Left lung (tissue), 10 donors: ENCODE measurements around the gene DTL. TPM values are rescaled to one million over a fixed set of nuclear protein-coding genes. Genes with fewer than 3 reads are reported as not detected.

Experiments used
- ATAC-seq: fragments of 200-7000 bp; cut with Tn5 transposase; one replicate; pipeline ENCODE4 v1.9.1; 2020; ENCODE audit warnings: moderate library complexity
- DNase-seq, 4 donors: peaks; one replicate each; pipeline ENCODE4 v3.0.0-alpha.2; 2013 to 2020
- H3K27ac ChIP-seq, 2 donors: fragments of 200-600 bp; sonication (generic) in 1 of 2; one replicate each; pipeline versions ENCODE4 v1.5.0 to v1.8.0; 2020 to 2021
- H3K27me3 ChIP-seq, 2 donors: fragments of 200-600 bp; sonication (generic) in 1 of 2; one replicate each; pipeline versions ENCODE4 v1.5.0 to v1.8.0; 2020 to 2021
- H3K36me3 ChIP-seq, 2 donors: fragments of 200-600 bp; sonication (generic) in 1 of 2; one replicate each; pipeline versions ENCODE4 v1.5.0 to v1.8.0; 2020 to 2021
- H3K4me1 ChIP-seq, 2 donors: fragments of 200-600 bp; one replicate each; pipeline ENCODE4 v1.8.0; 2021
- H3K4me3 ChIP-seq, 2 donors: fragments of 200-600 bp; sonication (generic) in 1 of 2; one replicate each; pipeline versions ENCODE4 v1.5.0 to v1.8.0; 2020 to 2021; ENCODE audit warnings: mild to moderate bottlenecking in 1 of 2
- H3K9me3 ChIP-seq, 2 donors: fragments of 200-600 bp; sonication (generic) in 1 of 2; one replicate each; pipeline versions ENCODE4 v1.5.0 to v1.8.0; 2020 to 2021
- intact Hi-C, 2 donors: fragments of 100-400 bp; cut with DNase I; formaldehyde crosslinking; loops; one replicate each; pipeline versions ENCODE4 v1.11.2 to v1.14.2; 2022
- polyA plus RNA-seq, 6 donors: library from polyadenylated mRNA; unstranded; fragments of 120-200 nt; gene quantifications; one replicate each; pipeline ENCODE4 v1.2.1, GENCODE V29; 2013; ENCODE audit not compliant: insufficient read length in 6 of 6
- total RNA-seq, 2 donors: library from RNA; stranded (reverse); fragmentation: NEBNext Ultra II Directional; extraction: Animal tissue kit (Norgen Biotek cat#: 25700); gene quantifications; one replicate each; pipeline ENCODE4 v1.2.1, GENCODE V29; 2021
- TF ChIP-seq, protein P1 (sequence below), 2 donors: fragments of 200-600 bp; sonication (generic) in 1 of 2; IDR thresholded peaks; one replicate each; pipeline versions ENCODE4 v1.5.0 to v1.8.0; 2021; ENCODE audit warnings: antibody characterized with exemption in 2 of 2
- donor health status: DM: no; HTN: yes; CAD: no.
- donor health status: DM: no; HTN: no; CAD: no.

The DTL gene
- total and polyA plus RNA-seq, 8 donors: 8.7 to 38.3 (median 28.2) TPM

DNA sequence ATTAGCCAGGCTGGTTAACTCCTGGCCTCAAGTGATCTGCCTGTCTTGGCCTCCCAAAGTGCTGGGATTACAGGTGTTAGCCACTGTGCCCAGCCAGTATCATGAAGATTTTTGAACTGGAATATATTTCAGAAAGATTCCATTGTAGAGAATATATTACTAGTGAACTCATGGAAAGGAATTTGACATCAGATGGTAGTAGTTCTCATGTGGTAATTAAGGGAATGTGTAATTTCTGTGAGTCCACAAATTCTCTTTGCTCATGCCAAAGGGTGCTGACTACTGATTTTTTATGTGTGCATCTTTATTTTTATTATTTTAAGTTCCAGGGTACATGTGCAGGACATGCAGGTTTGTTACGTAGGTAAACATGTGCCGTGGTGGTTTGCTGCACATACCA lies 10.4 kb downstream of the DTL start:
- Histone ChIP-seq H3K27me3 (no peaks in the 10 kb centered on the region), H3K36me3 (no peaks in the 10 kb centered on the region), H3K9me3 (no peaks in the 10 kb centered on the region), H3K4me1 (no peaks in the 10 kb centered on the region), H3K4me3 (no peak overlapping the region), H3K27ac (no peak overlapping the region)
- ATAC-seq (no peak), DNase-seq (no peak)
- intact Hi-C loops: no loop called here
- TF ChIP-seq, protein P1, sequence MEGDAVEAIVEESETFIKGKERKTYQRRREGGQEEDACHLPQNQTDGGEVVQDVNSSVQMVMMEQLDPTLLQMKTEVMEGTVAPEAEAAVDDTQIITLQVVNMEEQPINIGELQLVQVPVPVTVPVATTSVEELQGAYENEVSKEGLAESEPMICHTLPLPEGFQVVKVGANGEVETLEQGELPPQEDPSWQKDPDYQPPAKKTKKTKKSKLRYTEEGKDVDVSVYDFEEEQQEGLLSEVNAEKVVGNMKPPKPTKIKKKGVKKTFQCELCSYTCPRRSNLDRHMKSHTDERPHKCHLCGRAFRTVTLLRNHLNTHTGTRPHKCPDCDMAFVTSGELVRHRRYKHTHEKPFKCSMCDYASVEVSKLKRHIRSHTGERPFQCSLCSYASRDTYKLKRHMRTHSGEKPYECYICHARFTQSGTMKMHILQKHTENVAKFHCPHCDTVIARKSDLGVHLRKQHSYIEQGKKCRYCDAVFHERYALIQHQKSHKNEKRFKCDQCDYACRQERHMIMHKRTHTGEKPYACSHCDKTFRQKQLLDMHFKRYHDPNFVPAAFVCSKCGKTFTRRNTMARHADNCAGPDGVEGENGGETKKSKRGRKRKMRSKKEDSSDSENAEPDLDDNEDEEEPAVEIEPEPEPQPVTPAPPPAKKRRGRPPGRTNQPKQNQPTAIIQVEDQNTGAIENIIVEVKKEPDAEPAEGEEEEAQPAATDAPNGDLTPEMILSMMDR (IDR thresholded peaks at IDR 0.05): no peak

GRCh38 chr1:212053993-212054392 lies 18.4 kb downstream of the DTL start:
- Histone ChIP-seq H3K9me3 (peaks cover 0 to 8% of the 10 kb centered on the region in 2 donors), H3K27me3 (no peaks in the 10 kb centered on the region), H3K27ac (no peak overlapping the region), H3K4me3 (no peak overlapping the region), H3K4me1 (no peaks in the 10 kb centered on the region), H3K36me3 (no peaks in the 10 kb centered on the region)
- no peak for ATAC-seq
- DNase-seq: no peak
- intact Hi-C loops: no loop called here
- TF ChIP-seq, protein P1 (IDR thresholded peaks at IDR 0.05): no peak

DNA sequence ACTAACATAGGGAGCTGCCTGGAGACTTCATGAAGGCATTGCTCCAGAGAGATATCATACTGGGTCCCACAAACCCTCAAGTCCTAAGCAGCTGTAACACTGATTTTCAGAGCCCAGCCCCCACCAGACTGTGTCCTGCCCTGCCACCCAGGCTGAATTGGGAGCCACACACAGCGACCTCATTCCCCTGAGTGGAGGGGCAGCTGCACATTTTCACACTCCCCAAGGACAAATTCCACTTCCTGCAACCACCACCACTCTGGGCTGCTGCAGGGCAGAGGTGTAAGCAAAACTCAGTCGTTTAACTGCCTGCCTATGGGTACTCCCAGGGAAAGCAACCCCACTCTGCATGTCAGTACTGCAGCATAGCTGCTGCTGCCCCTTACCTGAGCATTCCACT lies 19.8 kb downstream of the DTL start:
- no peaks in the 10 kb centered on the region for H3K27me3 ChIP-seq
- no peak overlapping the region for H3K4me3 ChIP-seq
- TF ChIP-seq, protein P1 (IDR thresholded peaks at IDR 0.05): no peak
- DNase-seq (no peak), ATAC-seq (no peak)
- intact Hi-C loops: no loop called here
- no peaks in the 10 kb centered on the region for H3K4me1 ChIP-seq
- no peak overlapping the region for H3K27ac ChIP-seq
- no peaks in the 10 kb centered on the region for H3K36me3 ChIP-seq
- H3K9me3 ChIP-seq: peaks cover 0 to 8% of the 10 kb centered on the region in 2 donors

DNA sequence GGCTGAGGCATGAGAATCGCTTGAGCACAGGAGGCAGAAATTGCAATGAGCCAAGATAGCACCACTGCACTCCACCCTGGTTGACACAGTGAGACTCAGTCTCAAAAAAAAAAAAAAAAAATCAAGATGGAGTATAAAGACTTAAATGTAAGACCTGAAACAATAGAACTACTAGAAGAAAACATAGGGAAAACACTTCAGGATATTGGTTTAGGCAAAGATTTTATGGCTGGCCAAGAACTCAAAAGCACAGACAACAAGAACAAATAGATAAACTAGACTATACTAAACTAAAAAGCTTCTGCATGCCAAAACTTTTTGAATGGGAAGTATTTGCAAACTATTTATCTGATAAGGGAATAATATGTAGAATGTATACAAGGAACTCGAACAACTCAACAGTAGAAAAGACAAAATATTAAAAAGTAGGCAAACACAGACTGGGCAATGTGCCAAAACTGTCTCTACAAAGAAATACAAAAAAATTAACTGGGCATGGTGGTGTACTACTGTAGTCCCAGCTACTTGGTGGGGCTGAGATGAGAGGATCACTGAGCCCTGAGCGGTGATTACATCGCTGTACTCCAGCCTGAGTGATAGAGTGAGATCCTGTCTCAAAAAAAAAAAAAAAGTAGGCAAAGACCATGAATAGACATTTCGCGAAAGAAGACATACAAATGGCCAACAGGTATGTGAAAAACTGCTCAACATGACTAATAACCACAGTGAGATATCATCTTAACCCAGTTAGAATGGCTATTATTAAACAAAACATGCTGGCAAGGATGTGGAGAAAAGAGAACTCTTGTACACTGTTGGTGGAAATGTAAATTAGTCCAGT lies 25.3 kb downstream of the DTL start:
- Histone ChIP-seq H3K9me3 (peaks cover 0 to 8% of the 10 kb centered on the region in 2 donors), H3K36me3 (no peaks in the 10 kb centered on the region), H3K27me3 (no peaks in the 10 kb centered on the region), H3K27ac (no peak overlapping the region), H3K4me1 (no peaks in the 10 kb centered on the region), H3K4me3 (no peak overlapping the region)
- TF ChIP-seq, protein P1 (IDR thresholded peaks at IDR 0.05): no peak
- intact Hi-C loops: loop anchor here in 1 of 2 donors (10.0 kb wide), 1 partner anchor 394 kb away; no protein-coding TSS in a partner anchor
- DNase-seq (no peak), ATAC-seq (no peak)

GRCh38 chr1:212062832-212063438 lies 27.4 kb downstream of the DTL start:
- Histone ChIP-seq H3K27ac (no peak overlapping the region), H3K9me3 (no peaks in the 10 kb centered on the region), H3K36me3 (peaks cover 0 to 7% of the 10 kb centered on the region in 2 donors), H3K27me3 (no peaks in the 10 kb centered on the region), H3K4me1 (no peaks in the 10 kb centered on the region), H3K4me3 (no peak overlapping the region)
- intact Hi-C loops: loop anchor here in 1 of 2 donors (10.0 kb wide), 1 partner anchor 392 kb away; no protein-coding TSS in a partner anchor
- DNase-seq (peak in 1 of 4 donors; percentile 28), ATAC-seq (peak; percentile 76)
- TF ChIP-seq, protein P1 (IDR thresholded peaks at IDR 0.05): peak; percentile 50 to 63
